OCI-LY3 (cell line): Measurements from ENCODE around the gene MED13L.

Source experiments
- H2AFZ ChIP-seq: fragments of 200-600, 300-600 bp; shearing (Covaris generic); 2 replicates; pipeline ENCODE4 v1.6.0; 2014; ENCODE audit warnings: antibody characterized with exemption, low read depth, low read length
- H3K27ac ChIP-seq: fragments of 200-600, 300-600 bp; sonication (generic); 2 replicates; pipeline ENCODE4 v1.5.1; 2014; ENCODE audit warnings: mild to moderate bottlenecking, low read length, moderate library complexity, mixed read lengths
- H3K27me3 ChIP-seq: fragments of 200-600, 300-600 bp; sonication (generic); 2 replicates; pipeline ENCODE4 v1.6.1; 2014; ENCODE audit warnings: low read depth, low read length, mixed read lengths
- H3K36me3 ChIP-seq: fragments of 200-600, 300-600 bp; sonication (generic); replicated peaks from 2 replicates; pipeline ENCODE3; 2014; ENCODE audit warnings: low read depth, low read length, mixed read lengths
- H3K4me1 ChIP-seq: fragments of 300-600, 200-600 bp; sonication (generic); 2 replicates; pipeline ENCODE4 v1.6.1; 2014; ENCODE audit warnings: low read length, mixed read lengths
- H3K4me2 ChIP-seq: fragments of 200-600, 300-600 bp; sonication (generic); 2 replicates; pipeline ENCODE4 v1.6.1; 2014; ENCODE audit warnings: low read length, mixed read lengths
- H3K4me3 ChIP-seq: fragments of 300-600, 200-600 bp; sonication (generic); 2 replicates; pipeline ENCODE4 v1.5.1; 2014; ENCODE audit warnings: antibody characterized with exemption, mild to moderate bottlenecking, low read length, moderate library complexity
- H3K79me2 ChIP-seq: fragments of 300-600, 200-600 bp; shearing (Covaris generic); 2 replicates; pipeline ENCODE4 v1.6.1; 2014; ENCODE audit warnings: mild to moderate bottlenecking, low read length, mixed read lengths
- H3K9ac ChIP-seq: fragments of 300-600, 200-600 bp; shearing (Covaris generic); 2 replicates; pipeline ENCODE4 v1.6.0; 2014; ENCODE audit warnings: mild to moderate bottlenecking, low read length, moderate library complexity
- H3K9me3 ChIP-seq: fragments of 200-600, 300-600 bp; shearing (Covaris generic); 2 replicates; pipeline ENCODE4 v1.6.1; 2014; ENCODE audit warnings: low read length, mixed read lengths; ENCODE audit not compliant: insufficient read depth
- H4K20me1 ChIP-seq: fragments of 200-600, 300-600 bp; sonication (generic); 2 replicates; pipeline ENCODE4 v1.6.1; 2016; ENCODE audit warnings: low read length, mixed read lengths; ENCODE audit not compliant: insufficient read depth
- CTCF ChIP-seq: fragments of 200-600, 300-600 bp; sonication (generic); IDR thresholded peaks from 2 replicates; pipeline ENCODE4 v1.5.1; 2014; ENCODE audit warnings: antibody characterized with exemption, low read length, low read depth
- EZH2phosphoT487 ChIP-seq: fragments of 200-600 bp; shearing (Covaris generic); IDR thresholded peaks from 2 replicates; pipeline ENCODE4 v1.6.1; 2018; ENCODE audit warnings: antibody characterized with exemption, mixed run types, low read depth

Gene MED13L

GRCh38 chr12:115944392-115944742 is 333.1 kb downstream of the MED13L start:
- TF ChIP-seq CTCF (no peak), EZH2phosphoT487 (no peak)
- no peak overlapping the region for H3K4me3 ChIP-seq
- H2AFZ ChIP-seq: no peak overlapping the region
- no peaks in the 10 kb centered on the region for H4K20me1 ChIP-seq
- H3K27ac ChIP-seq: no peak overlapping the region
- H3K27me3 ChIP-seq: no peaks in the 10 kb centered on the region
- no peaks in the 10 kb centered on the region for H3K4me1 ChIP-seq
- H3K9ac ChIP-seq: no peak overlapping the region
- no peaks in the 10 kb centered on the region for H3K9me3 ChIP-seq
- no peaks in the 10 kb centered on the region for H3K79me2 ChIP-seq
- no peak overlapping the region for H3K4me2 ChIP-seq
- no peaks in the 10 kb centered on the region for H3K36me3 ChIP-seq

- H3K9ac ChIP-seq: no peak overlapping the region
- H3K4me2 ChIP-seq: no peak overlapping the region
- H3K27me3 ChIP-seq: no peaks in the 10 kb centered on the region
- H3K4me3 ChIP-seq: no peak overlapping the region
- H3K79me2 ChIP-seq: no peaks in the 10 kb centered on the region
- H3K36me3 ChIP-seq: peaks cover 1% of the 10 kb centered on the region
- no peak for TF ChIP-seq CTCF
- TF ChIP-seq EZH2phosphoT487: no peak
- no peak overlapping the region for H3K27ac ChIP-seq
- no peaks in the 10 kb centered on the region for H4K20me1 ChIP-seq
- H3K9me3 ChIP-seq: no peaks in the 10 kb centered on the region
- no peaks in the 10 kb centered on the region for H3K4me1 ChIP-seq
- H2AFZ ChIP-seq: no peak overlapping the region
Measured at GRCh38 chr12:115943630-115944391, 333.7 kb downstream of the MED13L start.

GRCh38 chr12:115943310-115943629 is 334.2 kb downstream of the MED13L start:
- Histone ChIP-seq H3K27ac (no peak overlapping the region), H3K27me3 (no peaks in the 10 kb centered on the region)
- TF ChIP-seq EZH2phosphoT487 (no peak), CTCF (no peak)

GRCh38 chr12:115942346-115942745 is 335.1 kb downstream of the MED13L start:
- no peak overlapping the region for H2AFZ ChIP-seq
- no peak overlapping the region for H3K9ac ChIP-seq
- H3K4me3 ChIP-seq: no peak overlapping the region
- TF ChIP-seq CTCF (no peak), EZH2phosphoT487 (no peak)
- no peaks in the 10 kb centered on the region for H3K9me3 ChIP-seq
- H3K27me3 ChIP-seq: no peaks in the 10 kb centered on the region
- H3K27ac ChIP-seq: no peak overlapping the region
- H4K20me1 ChIP-seq: no peaks in the 10 kb centered on the region
- peaks cover 2% of the 10 kb centered on the region for H3K36me3 ChIP-seq
- H3K4me2 ChIP-seq: no peak overlapping the region
- no peaks in the 10 kb centered on the region for H3K79me2 ChIP-seq
- H3K4me1 ChIP-seq: no peaks in the 10 kb centered on the region

More at GRCh38 chr12:115943310-115943629, 334.2 kb downstream of the MED13L start:
- H2AFZ ChIP-seq: no peak overlapping the region
- H3K36me3 ChIP-seq: peaks cover 2% of the 10 kb centered on the region
- H3K4me1 ChIP-seq: no peaks in the 10 kb centered on the region
- H4K20me1 ChIP-seq: no peaks in the 10 kb centered on the region
- no peak overlapping the region for H3K9ac ChIP-seq
- no peaks in the 10 kb centered on the region for H3K79me2 ChIP-seq
- H3K9me3 ChIP-seq: no peaks in the 10 kb centered on the region
- no peak overlapping the region for H3K4me3 ChIP-seq
- no peak overlapping the region for H3K4me2 ChIP-seq
